HG02943 (cell line): Measurements from ENCODE around the gene TRPV4.

Experiments used
- ATAC-seq: cut with Tn5 transposase; IDR thresholded peaks from one replicate; pipeline ENCODE4 v1.9.1; 2021; ENCODE audit warnings: mild to moderate bottlenecking, low read depth, moderate library complexity; ENCODE audit not compliant: unreplicated experiment

Gene TRPV4

DNA sequence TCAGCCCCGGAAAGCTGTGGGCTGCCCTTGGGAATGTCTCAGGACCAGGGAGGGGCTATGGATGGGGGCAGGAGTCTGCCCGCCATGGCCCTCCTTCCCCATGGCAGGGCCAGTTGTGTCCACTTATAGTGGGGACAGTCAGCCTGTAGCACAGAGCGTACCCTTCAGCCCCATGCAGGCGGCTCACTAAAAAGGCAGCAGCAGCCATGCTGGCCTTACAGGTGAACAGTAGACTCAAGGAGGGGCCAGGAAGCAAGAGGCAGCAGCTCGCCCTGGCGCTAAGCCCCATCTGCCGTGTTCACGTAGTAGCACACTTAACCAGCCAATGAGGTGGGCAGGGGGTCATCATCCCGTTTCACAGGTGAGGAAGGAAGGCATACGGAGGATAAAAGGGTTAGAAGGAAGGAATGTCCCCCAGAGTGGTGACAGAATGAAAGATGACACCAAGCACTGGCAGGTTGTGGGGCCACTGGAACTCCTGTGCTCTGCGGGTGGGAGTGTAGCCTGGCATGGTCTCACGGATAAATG is 66.9 kb downstream of the TRPV4 start:
- ATAC-seq: no peak

GRCh38 chr12:109765446-109765810 is 67.8 kb downstream of the TRPV4 start:
- no peak for ATAC-seq

DNA sequence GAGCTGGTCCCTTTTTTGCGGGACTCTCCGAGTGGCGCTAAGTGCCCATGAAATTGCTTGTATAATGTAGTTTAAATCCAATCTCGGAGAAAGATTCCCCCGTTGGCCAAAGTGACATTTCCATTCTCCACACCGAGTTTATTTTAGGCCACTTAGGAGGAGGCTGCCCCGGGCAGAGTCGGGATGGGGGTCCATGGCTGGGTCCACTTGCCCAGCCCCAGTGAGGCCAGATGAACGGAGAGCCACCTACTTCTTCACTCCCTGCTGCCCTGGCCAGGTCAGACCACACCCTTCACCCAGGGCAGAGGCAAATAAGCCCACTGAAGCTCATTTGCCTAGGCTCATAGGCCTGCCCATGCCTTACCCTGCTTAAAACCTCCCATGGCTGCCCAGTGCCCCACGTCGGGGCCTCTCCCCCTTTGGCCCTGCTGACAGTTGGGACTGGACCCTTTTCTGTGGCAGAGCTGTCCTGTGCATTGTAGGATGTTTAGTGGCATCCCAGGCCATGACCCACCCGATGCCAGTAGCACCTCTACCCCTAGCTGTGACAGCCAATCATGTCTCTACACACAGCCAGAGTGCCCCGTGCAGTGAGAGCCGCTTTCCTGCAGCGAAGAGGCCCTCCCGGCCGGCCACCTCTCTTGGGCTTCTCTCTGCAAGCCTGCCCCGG is 68.3 kb downstream of the TRPV4 start:
- no peak for ATAC-seq

DNA sequence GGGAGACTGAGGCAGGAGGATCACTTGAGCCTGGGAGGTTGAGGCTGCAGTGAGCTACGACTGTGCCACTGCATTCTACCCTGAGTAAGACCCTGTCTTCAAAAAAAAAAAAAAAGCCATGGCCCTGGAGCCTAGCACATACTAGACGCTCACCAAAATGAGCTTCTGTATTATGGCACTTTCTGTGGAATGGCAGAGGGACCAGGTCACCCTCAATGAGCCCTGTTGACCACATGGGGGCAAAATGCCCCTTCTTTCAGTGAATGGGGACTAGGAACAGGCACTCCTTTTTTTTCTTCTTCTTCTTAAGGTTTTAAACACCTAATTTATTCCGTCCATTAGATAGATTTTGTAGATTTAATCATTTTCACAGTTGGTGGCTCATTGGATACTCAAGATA is 69.1 kb downstream of the TRPV4 start:
- no peak for ATAC-seq

GRCh38 chr12:109763201-109763841 is 69.9 kb downstream of the TRPV4 start:
- no peak for ATAC-seq

- ATAC-seq: no peak
Measured at GRCh38 chr12:109762673-109763191, 70.5 kb downstream of the TRPV4 start.

- ATAC-seq: no peak
Measured at GRCh38 chr12:109762071-109762672, 71.0 kb downstream of the TRPV4 start.

- ATAC-seq: no peak
Measured at GRCh38 chr12:109760930-109761921, 72.0 kb downstream of the TRPV4 start.

DNA sequence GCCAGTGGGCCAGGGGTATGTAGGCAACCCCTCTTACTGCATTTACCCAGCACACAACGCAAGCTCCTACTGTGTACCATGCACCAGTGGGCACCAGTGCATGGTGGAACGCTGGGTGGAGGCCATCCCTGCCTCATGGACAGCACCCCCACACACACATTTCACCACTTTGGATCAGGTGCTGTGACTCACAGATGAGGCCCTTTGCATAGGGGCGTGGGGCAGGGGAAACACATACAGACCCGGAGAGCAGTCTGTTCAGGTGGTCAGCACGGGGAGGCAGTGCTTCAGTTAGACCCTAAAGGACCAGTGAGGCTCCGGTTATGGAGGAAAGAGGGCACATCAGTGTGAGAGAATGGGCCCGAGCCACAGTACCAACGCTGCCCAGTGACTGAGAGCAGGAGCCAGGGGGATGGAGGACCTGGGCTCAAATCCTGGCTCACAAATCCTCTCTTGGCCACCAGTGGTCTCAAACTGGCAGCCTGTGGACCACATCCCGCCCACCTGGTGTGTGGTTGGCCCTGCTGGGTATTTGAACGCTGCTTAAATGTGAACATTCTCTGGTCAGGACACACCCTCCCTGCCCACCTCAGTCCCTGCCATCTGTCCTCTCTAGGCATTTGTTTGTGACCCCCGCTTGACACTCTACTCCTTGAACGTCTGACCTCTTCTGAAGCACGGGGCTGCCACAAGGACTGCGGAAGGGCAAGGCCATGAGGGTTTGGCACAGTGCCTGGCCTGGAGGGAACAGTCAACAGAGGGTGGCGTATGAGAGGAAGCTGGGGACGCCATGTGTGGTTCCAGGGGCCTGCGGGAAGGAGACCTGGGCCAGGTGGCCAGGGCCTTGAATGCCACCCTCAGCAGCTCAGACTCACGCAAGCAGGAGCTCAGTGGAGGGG is 72.9 kb downstream of the TRPV4 start:
- ATAC-seq: no peak

DNA sequence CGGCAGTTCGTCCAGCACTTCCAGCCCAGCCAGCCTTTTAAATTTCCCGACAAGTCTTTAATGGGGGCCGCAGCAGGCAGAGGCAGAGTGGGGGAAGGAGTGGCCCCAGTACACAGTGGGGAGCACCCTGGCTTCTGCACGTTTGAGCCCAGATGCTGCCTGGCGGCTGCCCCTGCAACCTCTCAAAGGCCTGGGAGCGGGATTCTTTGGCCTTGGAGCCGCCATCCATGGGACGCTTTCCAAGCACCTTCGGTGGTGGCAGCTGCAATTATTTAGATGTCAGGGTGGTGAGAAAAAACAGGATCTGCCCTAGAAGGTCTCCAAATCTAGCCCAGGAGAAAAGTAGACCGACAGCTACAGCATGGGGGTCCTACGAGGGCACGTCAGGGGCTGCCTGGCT is 73.6 kb downstream of the TRPV4 start:
- no peak for ATAC-seq

DNA sequence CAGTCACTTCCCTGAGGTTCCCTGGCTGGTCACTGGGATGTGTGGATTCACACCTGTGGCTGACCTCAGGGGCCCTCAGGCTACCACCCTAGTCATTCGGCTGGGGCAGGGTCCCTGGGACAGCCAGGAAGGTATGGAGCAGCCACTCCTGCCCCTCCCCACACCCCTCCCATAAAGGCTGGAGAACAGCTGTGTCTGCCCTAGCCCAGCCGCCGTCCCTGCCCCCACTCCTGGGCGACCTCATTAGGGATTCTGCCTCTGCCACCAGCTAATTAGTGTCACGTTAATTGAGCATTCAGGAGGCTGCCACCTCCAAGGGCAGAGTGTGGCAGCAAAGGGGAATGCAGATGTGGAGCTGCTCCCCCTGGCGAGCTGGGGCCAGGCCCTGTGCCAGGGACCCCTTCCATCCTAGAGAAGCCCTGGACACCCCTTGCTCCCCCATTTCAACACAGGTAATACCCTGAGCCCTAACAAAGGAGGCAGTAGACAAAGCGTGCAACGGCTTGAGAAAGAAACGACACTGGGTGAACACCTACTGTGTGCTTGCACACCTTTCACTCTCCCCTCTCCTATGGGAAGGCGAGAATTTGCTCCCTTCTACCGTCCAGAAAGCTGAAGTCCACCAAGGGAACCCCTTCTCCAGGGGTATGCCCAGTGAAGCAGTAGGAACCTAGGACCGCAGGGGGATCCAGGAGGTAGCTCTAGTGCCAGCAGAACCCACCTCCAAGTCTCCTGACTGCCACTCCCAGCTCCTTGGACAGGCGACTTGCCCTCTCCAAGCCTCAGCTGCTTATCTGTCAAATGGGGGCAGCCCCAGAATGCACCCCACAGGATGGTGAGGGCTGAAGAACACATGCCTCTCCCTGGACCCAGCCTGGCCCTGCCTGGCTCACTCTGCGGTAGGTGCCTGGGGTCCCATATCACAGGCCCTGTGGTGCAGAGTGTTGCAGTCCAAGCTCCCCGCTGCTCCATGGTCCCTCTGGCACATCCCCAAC is 74.5 kb downstream of the TRPV4 start:
- no peak for ATAC-seq

DNA sequence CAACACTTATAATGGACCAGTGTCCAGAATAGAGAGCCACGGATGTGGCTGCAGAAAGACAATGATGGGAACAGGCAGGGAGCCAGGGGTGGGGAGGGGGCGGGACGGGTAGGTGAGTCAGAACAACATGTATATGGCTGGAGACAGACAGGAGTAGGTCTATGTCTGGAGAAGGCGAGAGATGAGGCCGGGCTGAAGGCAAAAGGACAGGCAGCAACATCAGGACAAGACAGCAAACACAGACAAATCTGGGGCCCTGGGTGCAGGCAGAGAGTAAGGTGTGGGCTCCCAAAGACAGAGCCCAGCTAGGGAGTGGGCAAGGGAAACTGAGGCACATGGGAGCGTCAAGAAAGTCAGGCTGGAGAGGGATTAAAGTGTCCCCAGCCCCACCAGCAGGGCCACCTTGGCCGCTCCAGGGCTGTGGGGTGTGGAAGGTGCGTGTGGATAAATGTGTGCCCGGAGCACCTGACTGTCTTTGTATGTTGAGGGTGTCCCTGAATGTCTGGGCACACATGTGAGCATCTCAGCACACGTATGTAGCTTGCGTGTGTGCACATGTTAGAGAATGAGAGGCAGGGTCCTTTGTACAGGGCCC is 75.4 kb downstream of the TRPV4 start:
- ATAC-seq: no peak

DNA sequence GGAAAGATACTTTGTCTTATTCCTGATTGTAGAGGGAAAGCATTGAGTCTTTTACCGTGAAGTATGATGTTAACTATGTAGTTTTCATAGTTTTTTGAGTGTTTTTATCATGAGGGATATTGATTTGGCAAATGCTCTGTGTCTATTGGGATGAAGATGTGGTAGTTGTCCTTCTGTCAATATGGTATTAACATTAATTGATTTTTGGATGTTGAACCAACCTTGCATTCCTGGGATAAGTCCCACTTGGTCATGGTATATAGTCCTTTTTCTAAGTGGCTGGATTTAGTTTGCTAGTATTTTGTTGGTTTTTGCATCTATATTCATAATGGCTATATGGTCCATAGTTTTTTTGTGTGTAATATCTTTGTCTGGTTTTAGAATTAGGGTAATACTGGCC is 76.7 kb downstream of the TRPV4 start:
- no peak for ATAC-seq

GRCh38 chr12:109753959-109754358 is 79.2 kb downstream of the TRPV4 start:
- ATAC-seq: no peak

- no peak for ATAC-seq
Measured at GRCh38 chr12:109753054-109753401, 80.2 kb downstream of the TRPV4 start.

DNA sequence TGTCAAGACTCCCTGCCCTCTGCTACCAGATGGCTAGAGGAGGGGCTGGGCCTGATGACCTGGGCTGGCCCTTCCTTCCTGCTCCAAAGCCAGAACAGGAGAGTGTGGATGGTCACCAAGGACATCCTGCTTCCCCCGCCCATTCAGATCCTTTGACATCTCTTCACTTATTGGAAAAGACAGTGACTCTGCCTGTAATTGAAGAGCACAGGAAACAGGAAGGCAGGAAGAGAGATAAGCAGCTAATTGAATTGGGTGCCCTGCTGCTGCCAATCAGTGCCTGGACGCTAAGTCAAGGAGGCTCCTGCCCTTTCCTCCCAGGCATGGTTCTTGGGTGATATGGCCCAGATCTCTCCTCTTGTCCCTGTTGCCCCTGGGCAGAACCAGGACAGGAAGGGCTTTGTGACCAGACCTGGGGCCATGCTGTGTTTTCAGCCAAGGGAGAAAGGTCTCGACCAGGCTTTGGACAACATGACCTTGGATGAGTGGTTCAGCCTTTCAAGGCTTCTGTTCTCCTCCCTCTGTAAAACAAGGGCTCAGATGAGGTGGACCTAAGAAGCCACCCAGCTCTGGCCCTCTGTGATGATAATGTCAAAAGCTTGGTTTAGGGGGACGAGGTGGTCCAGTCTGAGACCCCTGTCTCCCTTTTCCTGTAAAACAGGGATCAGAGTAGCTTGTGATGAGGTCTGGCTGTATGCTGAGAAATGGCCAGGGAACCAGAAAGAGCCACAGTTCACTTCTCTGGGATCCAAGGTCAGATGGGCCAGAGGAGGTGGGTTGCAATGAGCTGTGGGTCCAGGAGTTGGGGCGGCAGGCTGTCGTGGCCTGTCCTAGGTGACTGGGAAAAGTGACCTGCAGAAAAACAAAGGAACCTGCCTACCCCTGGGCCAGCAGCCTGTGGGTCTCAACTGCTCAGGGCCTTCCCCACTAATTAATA is 80.8 kb downstream of the TRPV4 start:
- ATAC-seq: no peak
